ENCODE data around the gene GK. TPM values are rescaled to one million over a fixed set of nuclear protein-coding genes. Genes with fewer than 3 reads are reported as not detected.

Gene GK
- total and polyA plus RNA-seq, 2 of the 8 experiments (the other 6 are each of a cell fraction or from before 2014, with no cell fraction given) = 2.9 to 11.2 TPM

- TF ChIP-seq SAP30 (IDR thresholded peaks at IDR 0.05; ENCODE audit: insufficient read depth, insufficient replicate concordance, low read length) = no peak
- TF ChIP-seq KDM5A (IDR thresholded peaks at IDR 0.05; ENCODE audit: low read length) = no peak
Observed at GRCh38 chrX:30666094-30666493, 12.9 kb downstream of the GK start (continued).

Data from H1 (cell line).